Lower leg skin (tissue), 3 donors: ENCODE measurements around the gene ZNF383.

ENCODE experiments used
- POLR2A ChIP-seq, 2 donors: fragments of 450-650 bp; IDR thresholded peaks; one replicate each; pipeline ENCODE4 v1.6.1; 2016 to 2017; ENCODE audit warnings: antibody characterized with exemption in 2 of 2, mild to moderate bottlenecking in 1 of 2, moderate library complexity in 1 of 2
- TF ChIP-seq, protein P1 (sequence below), 3 donors: fragments of 450-650 bp; IDR thresholded peaks; one replicate each; pipeline ENCODE4 v1.5.1; 2016; ENCODE audit warnings: antibody characterized with exemption in 3 of 3, mild to moderate bottlenecking in 3 of 3, moderate library complexity in 2 of 3

- TF ChIP-seq, protein P1, sequence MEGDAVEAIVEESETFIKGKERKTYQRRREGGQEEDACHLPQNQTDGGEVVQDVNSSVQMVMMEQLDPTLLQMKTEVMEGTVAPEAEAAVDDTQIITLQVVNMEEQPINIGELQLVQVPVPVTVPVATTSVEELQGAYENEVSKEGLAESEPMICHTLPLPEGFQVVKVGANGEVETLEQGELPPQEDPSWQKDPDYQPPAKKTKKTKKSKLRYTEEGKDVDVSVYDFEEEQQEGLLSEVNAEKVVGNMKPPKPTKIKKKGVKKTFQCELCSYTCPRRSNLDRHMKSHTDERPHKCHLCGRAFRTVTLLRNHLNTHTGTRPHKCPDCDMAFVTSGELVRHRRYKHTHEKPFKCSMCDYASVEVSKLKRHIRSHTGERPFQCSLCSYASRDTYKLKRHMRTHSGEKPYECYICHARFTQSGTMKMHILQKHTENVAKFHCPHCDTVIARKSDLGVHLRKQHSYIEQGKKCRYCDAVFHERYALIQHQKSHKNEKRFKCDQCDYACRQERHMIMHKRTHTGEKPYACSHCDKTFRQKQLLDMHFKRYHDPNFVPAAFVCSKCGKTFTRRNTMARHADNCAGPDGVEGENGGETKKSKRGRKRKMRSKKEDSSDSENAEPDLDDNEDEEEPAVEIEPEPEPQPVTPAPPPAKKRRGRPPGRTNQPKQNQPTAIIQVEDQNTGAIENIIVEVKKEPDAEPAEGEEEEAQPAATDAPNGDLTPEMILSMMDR (IDR thresholded peaks at IDR 0.05) = no peak
- no peak for TF ChIP-seq POLR2A (IDR thresholded peaks at IDR 0.05)
Measured at GRCh38 chr19:37251308-37252229, 33.6 kb downstream of the ZNF383 start.
